Peyer's patch (tissue), 4 donors: Measurements from ENCODE around the gene RFX8. TPM values are rescaled to one million over a fixed set of nuclear protein-coding genes. Genes with fewer than 3 reads are reported as not detected.

ENCODE experiments used
- DNase-seq, 3 donors: peaks; one replicate each; pipeline ENCODE4 v3.0.0-alpha.2; 2017 to 2019
- H3K27ac ChIP-seq, 4 donors: fragments of 200-600 bp; sonication (generic); one replicate each; pipeline ENCODE4 v1.5.1; 2016 to 2019
- H3K27me3 ChIP-seq, 2 donors: fragments of 200-600 bp; sonication (generic); one replicate each; pipeline ENCODE4 v1.5.1; 2019
- H3K36me3 ChIP-seq, 3 donors: fragments of 200-600 bp; sonication (generic); one replicate each; pipeline ENCODE4 v1.5.1; 2016 to 2019
- H3K4me1 ChIP-seq, 4 donors: fragments of 200-600 bp; sonication (generic); one replicate each; pipeline ENCODE4 v1.5.1; 2016 to 2019
- H3K4me3 ChIP-seq, 4 donors: fragments of 200-600 bp; sonication (generic); 1 replicate in 3 of 4; 2 replicates in 1 of 4; pipeline ENCODE4 v1.5.1; 2016 to 2019; ENCODE audit warnings: mild to moderate bottlenecking in 1 of 4
- H3K9me3 ChIP-seq, 4 donors: fragments of 200-600 bp; sonication (generic); one replicate each; pipeline ENCODE4 v1.5.1; 2016 to 2019; ENCODE audit warnings: mild to moderate bottlenecking in 1 of 4
- CTCF ChIP-seq, 6 experiments: fragments of 450-650 bp in 4 of 6; fragments of 200-600 bp in 2 of 6; sonication (generic) in 1 of 6; IDR thresholded peaks; one replicate each; pipeline ENCODE4 v1.5.1; 2017 to 2019; ENCODE audit warnings: antibody characterized with exemption in 6 of 6, mild to moderate bottlenecking in 3 of 6, moderate library complexity in 1 of 6
- POLR2A ChIP-seq, 2 donors: fragments of 450-650 bp; IDR thresholded peaks; one replicate each; pipeline ENCODE4 v1.5.1; 2017; ENCODE audit warnings: antibody characterized with exemption in 2 of 2, mild to moderate bottlenecking in 2 of 2, moderate library complexity in 2 of 2
- total RNA-seq, 4 donors: library from RNA; depleted of rRNA; stranded (reverse); fragments of >200 nt; gene quantifications; one replicate each; pipeline ENCODE4 v1.1.0, GENCODE V29; 2016

Gene RFX8
- total RNA-seq, 4 donors from 2014 or later = not detected

GRCh38 chr2:101349893-101350662, 124.8 kb downstream of the RFX8 start:
- DNase-seq = no peak
- H3K36me3 ChIP-seq = no peaks in the 10 kb centered on the region
- H3K9me3 ChIP-seq = no peaks in the 10 kb centered on the region
- H3K4me1 ChIP-seq = no peaks in the 10 kb centered on the region
- H3K4me3 ChIP-seq = no peak overlapping the region
- H3K27ac ChIP-seq = no peak overlapping the region
- peak in 3 of 6 experiments; percentile 9 to 22 (median 18) for TF ChIP-seq CTCF (IDR thresholded peaks at IDR 0.05)
- TF ChIP-seq POLR2A (IDR thresholded peaks at IDR 0.05) = no peak
- no peaks in the 10 kb centered on the region for H3K27me3 ChIP-seq

GRCh38 chr2:101348883-101349282, 126.0 kb downstream of the RFX8 start:
- Histone ChIP-seq H3K4me3 (no peak overlapping the region), H3K27ac (no peak overlapping the region)
- no peak for DNase-seq

More at GRCh38 chr2:101348883-101349282, 126.0 kb downstream of the RFX8 start:
- H3K4me1 ChIP-seq = no peaks in the 10 kb centered on the region
- TF ChIP-seq POLR2A (IDR thresholded peaks at IDR 0.05) (no peak), CTCF (IDR thresholded peaks at IDR 0.05) (no peak)
- no peaks in the 10 kb centered on the region for H3K9me3 ChIP-seq
- no peaks in the 10 kb centered on the region for H3K36me3 ChIP-seq
- no peaks in the 10 kb centered on the region for H3K27me3 ChIP-seq

Other genes with a start within 250 kb of the RFX8 start
- 10 to 100 TPM; 46.4 to 82.9 (median 48.1) TPM for gene CNOT11, start 222.2 kb downstream of the RFX8 start, total RNA-seq
- gene RNF149, start 166.4 kb downstream of the RFX8 start, total RNA-seq = 10 to 100 TPM; 61.1 to 86.2 (median 70.5) TPM
- under 1 TPM in 1 of 4 donors, not detected in 3; 0.40 TPM for gene CREG2, start 87.6 kb downstream of the RFX8 start, total RNA-seq
- 10 to 100 TPM; 14.2 to 65.2 (median 29.1) TPM for gene MAP4K4, start 222.6 kb upstream of the RFX8 start, total RNA-seq